GM11168 (cell line): Measurements from ENCODE around the gene ESYT2.
"Not testable (repeated sequence)": the region's sequence is repeated elsewhere in the genome, so short reads cannot be mapped to it uniquely, and the experiment has no call there.

Source experiments
- in situ Hi-C: fragments of 300-500 bp; cut with MboI; formaldehyde crosslinking; loops from one replicate; pipeline ENCODE4 v1.12.0; 2022; ENCODE audit warnings: low sequenced_read_pairs; ENCODE audit not compliant: unreplicated experiment

Gene ESYT2

DNA sequence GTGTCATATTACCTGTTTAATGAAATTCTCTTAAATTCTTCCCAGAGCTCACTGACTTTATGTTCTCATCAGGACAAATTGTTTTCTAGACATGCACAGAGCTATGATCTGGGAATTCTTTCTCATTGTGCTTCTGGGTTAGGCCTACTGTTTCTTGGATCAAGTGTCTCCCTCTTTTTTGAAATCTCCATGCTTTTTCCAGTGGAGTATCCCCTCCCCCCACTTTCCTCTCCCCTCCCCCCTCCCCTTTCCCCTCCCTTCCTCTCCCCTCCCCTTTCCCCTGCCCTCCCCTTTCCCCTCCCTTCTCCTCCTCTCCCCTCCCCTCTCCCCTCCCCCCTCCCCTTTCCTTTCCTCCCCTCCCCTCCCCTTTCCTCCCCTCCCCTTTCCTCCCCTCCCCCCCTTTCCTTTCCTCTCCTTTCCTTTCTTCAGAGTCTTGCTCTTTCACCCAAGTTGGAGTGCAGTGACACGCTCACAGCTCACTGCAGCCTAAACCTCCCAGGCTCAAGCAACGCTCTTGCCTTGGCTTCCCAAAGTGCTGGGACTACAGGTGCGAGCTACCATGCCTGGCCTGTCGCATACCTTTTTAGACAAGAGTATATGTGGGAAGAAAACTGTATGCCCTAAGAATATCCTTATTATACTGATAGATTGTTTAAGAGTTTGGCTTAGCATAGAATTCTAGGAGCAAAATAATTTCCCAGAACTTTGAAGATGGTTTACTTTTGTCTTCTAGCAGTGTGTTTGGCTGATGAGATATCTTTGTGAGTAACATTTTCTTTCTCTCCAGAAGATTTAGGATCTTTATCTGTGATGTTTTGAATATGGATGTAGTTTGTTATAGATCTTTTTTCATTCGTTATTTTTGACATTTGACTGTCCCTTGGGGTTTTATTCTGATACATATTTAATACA lies 29.5 kb upstream of the ESYT2 start:
- in situ Hi-C loops, result no loop called here

DNA sequence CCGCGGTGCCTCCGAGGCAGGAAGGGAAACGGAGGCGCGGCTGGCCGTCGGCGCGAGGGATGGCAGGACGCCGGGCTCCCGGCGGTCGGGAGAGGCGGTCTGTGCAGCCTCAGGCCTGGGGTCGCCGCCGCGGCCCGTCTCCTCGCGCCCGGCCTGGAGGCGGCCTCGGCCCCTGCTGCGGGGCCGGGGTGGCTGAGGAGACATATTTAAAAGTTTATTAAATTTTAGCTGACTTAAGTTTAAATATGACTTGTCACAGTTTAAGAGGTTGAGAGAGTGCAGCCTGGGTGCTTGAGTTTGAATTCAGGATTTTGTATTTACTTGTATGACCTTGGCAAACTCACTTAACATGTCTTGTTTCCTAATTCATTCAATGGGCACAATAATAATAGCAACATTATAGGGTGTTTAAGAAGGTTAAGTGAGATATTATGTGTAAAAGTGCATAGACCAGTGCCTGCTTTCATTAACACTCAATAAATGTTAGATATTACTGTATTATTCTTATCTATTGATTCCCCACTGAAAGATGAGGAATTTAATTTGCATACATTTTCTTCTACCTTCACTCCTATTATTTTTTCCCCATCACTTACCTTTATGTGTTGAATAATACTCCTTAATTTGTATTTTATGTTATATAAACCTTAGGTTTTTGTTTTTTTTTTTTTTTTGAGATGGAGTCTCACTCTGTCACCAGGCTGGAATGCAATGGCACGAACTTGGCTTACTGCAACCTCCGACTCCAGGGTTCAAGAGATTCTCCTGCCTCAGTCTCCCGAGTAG lies 27.8 kb upstream of the ESYT2 start:
- in situ Hi-C loops, result no loop called here

DNA sequence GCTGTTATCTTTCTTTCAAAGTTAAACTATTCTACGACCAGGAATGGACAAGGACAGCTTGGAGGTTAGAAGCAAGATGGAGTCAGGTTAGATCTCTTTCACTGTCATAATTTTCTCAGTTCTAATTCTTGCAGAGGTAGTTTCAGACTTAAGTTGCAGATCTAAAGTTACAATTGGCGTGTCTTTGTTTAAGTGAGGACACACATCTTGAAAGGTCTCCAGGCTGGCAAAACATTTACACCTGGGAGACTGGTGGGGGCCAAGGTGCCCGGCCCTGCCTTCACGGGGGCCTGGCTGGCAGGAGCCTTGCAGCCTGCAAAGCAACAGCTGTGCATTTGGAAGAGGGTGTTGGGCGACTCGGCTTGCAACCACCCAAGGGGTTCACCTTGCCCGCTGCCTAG lies 25.4 kb upstream of the ESYT2 start:
- in situ Hi-C loops, result no loop called here

DNA sequence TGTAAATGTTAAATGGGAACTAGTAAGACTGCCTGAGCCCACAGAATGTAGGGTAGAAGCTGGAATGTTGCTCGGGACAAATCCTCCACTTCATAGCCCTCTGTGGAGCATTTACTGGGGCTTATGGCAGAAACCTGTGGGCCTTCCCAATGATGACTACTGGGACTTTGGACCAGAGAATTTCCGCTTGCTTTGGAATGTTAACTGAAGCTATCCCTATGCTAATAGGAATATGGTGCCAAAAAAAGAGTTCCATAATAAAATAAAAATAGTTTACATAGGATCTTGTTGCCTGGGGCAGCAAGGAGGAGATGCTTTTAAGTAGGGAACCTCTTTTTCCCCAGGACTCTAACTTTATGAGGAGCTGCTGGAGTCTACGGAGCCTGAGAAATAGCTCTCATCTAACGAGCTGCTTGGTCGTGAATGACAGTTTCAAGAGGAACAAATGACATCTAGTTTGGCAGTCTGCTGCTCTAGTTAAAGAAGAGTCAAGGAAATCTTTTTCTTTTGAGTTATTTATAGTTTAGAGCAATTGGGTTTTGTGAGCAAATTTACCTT lies 21.3 kb upstream of the ESYT2 start:
- in situ Hi-C loops, result no loop called here

DNA sequence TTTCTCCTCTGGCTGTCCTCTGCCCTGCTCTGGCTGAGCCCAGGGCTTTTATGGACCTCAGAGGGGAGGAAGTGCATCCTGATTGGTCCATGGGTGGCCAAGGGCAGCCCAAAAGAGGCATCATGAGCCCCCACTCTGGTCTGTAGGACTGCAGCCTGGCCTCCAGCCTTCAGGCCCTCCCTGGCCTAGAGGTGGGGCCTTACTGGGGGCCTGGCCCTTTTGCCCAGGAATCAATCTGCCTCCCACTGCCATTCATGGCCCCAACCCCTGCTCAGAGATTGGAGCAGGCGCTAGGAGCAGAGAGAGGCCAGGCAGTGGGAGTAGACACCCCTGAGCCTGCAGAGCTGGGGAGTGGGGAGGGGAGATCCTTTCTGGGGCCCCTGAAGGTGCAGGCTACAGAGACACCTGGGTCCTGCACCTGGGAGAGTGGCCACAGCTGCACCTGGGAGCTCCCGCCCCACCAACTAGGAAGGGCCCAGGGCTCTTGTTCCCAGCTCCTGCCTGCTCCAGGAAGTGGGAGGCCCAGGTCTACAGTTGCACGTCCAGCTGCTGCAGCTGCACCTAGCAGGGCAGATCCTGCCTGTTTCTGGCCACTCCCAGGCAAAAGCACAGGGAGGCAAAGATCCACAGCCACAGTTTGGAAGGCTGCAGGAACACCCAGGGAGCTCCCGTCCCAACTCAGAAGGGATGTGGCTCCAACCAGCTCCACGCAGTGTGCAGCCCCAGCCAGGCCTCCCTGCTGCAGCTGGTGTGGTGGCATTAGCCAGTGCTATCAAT lies 20.6 kb upstream of the ESYT2 start:
- in situ Hi-C loops, result no loop called here

DNA sequence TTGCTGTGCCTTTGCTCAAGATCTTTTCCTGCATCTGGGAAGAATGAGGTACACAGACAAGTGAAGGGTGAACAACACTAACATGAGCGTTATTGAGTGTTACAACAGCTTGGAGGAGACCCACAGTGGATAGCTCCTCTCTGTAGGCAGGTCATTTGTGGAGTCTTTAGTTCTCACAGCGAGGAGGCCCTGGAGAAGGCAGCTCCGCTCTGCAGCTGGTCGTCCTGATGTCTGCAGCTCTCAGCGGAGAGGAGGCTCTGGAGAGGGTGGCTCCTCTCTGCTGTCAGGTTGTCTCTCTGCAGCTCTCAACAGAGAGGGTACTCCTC lies 20.1 kb upstream of the ESYT2 start:
- in situ Hi-C loops, result no loop called here

DNA sequence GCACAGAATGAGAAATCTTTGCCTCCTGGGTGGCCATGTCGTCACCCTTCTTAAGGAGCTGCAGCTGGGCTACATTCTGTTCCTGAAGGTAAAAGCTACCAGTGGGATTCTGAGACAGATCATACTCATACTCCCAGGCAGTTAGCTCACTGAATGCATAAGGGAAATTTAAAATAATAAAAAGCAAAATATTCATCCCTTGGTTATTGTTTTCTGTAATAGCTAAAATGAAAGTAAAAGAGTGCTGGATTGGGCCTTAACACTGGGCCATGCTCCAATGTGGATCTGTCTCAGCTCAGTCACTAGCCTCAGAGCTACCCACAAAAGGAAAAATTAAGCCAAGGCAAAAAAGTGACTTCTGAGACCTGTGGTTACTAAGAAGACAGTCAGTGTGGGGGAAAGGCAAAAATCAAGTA lies 18.1 kb upstream of the ESYT2 start:
- in situ Hi-C loops, result no loop called here

DNA sequence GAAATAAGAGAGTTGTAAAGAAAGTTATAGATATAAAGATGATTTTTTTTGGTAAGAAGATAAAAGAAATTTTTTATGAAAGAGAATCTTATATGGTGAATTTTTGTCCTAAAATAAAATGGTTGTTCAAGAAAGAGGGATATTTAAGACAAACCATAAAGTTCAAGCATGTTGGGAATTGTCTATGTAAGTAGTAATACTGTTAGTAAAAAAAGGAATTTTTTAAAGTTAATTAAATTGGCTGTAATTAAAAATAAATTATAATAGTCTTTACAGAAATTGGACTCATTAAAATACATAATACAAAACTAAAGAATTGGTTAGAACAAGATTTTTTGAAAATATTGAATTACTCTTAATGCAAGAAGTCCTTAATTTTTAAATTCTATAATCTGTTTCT lies 17.0 kb upstream of the ESYT2 start:
- in situ Hi-C loops, result no loop called here

DNA sequence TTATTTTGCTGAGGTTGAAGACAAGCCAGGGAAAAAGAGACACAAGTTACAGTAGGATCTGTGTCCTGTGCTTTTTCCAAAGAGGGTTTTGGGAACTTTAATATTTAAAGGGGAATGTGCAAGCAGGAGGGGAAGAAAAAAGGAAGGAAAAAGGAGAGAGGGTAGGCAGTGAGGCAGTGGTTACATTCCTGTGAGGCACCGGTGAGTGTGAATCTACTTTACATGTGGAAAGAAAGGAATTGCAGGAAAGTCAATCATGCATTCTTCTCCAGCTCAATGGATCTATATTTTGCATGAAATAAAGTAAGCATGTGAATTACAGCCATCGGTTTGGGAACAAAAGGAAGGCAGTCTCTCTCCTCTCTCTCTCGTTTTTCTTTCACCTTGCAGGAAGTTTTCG lies 14.5 kb upstream of the ESYT2 start:
- in situ Hi-C loops, result no loop called here

DNA sequence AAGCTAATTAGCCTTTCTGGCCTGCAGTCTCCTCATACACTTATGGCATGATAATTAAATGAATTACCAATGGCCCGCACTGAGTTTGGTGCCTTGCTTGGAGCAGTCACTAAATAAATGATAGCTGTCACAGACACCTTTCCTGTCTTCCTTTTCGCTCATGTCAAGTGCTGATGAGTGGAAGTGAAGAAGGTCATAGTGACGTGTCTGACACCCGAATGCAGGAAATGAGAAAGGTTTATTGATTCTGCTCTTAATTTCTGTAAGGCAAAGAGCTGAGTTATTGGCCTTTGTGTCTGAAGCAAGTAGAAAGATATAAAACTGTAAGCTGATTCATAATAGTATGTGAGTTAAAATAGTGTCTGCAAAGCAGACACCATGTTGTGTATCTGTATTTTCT lies 13.2 kb upstream of the ESYT2 start:
- in situ Hi-C loops, result no loop called here

DNA sequence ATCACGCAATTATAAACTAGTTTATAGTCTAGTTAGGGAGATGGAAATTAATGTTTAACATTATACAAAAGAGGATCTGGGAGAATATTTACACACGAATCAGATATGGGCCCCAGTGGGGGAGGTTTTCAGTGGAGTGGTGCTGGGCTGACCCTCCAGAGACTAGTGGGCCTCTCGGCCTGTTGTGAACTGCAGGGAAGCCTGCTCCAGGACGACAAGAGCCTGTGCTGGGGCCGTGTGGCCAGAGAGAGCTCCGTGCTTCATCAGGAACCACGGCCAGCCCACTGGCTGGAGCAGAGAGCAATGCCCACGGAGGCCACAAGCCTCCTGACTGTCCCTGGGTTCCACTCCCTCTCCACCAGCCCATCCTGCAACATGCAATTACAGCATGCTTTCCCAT lies 11.3 kb upstream of the ESYT2 start:
- in situ Hi-C loops, result no loop called here

DNA sequence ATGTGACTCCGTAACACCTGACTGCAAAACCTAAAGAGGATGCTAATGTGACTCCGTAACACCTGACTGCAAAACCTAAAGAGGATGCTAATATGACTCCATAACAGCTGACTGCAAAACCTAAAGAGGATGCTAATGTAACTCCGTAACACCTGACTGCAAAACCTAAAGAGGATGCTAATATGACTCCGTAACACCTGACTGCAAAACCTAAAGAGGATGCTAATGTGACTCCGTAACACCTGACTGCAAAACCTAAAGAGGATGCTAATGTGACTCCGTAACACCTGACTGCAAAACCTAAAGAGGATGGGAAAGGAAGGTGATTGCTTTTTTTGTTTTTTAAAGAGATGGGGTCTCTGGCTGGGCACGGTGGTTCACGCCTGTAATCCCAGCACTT lies 9.9 kb upstream of the ESYT2 start:
- in situ Hi-C loops, result not testable (repeated sequence)

DNA sequence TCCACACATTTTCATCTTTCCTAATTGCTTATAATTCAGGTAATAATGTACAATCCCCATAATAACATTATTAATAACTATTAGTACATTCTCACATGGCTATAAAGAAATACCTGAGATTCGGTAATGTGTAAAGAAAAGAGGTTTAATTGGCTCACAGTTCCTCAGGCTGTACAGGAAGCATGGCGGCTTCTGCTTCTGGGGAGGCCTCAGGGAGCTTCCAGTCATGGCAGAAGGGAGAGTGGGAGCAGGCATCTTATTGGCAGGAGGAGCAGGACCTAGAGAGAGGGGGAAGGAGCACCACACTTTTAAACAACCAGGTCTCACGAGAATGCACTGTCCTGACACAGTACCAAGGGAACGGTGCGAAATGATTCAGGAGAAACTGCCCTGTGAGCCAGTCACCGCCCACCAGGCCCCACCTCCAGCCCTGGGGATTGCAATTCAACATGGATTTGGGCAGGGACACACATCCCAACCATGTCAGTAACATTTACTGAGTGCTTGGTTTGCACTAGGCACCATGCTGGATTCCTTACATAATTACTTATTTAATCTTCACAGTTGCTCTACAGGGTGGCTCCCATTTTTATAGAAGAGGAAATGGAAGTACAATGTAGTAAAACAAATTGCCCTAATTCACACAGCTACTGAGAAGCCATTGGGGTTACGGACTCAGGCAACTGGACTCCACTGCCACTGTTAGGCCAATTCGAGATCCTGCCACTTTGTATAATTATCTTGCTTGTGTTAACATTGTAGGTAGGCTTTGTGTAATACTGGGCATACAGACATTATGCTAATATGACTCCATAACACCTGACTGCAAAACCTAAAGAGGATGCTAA lies 8.7 kb upstream of the ESYT2 start:
- in situ Hi-C loops, result no loop called here

DNA sequence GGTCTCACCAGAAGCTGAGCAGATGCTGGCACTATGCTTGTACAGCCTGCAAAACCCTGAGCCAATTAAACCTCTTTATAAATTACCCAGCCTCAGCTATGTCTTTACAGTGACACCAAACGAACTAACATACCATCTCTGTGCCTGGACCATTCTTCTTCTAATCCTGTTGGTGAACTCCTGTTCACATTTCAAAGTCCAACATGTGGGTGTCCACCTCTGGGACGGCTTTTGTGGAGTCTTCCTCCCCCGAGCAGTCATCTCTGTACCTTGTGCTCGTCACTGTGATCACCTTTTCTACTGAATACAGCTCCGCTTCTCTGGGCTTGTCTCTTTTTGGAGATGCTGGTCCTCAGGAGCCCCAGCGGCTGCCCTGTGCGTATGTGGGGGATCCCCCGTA lies 7.4 kb upstream of the ESYT2 start:
- in situ Hi-C loops, result no loop called here

DNA sequence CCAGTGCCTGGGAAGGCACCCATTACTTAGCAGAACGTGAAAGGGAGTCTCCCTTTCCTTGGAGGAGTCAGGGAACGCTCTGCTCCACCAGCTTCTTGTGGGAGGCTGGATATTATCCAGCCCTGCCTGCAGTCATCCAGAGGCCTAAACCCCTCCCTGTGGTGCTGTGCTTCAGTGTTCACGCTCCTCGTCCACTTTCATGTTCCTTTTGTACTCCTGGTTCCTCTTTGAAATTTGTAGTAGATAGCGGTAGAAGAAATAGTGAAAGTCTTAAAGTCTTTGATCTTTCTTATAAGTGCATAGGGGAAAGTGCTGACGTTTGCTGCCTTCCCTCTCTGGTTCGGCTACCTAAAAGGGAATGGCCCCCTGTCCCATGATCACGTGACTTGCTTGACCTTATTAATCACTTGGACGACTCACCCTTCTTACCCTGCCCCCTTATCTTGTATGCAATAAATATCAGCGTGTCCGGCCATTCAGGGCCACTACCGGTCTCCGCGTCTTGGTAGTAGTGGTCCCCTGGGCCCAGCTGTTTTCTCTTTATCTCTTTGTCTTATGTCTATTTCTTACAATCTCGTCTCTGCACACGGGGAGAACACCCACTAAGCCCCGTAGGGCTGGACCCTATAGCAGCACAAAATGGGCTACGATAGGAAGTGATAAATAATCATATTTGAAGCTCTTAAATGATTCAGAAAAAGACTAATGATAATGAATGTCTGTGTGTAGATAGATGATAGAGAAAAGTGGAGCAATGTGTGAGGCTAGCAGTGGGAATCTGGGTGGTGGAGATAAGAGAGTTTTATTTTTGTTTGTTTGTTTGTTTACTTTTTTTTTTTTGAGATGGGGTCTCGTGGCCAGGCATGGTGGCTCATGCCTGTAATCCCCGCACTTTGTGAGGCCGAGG lies 5.8 kb upstream of the ESYT2 start:
- in situ Hi-C loops, result no loop called here

DNA sequence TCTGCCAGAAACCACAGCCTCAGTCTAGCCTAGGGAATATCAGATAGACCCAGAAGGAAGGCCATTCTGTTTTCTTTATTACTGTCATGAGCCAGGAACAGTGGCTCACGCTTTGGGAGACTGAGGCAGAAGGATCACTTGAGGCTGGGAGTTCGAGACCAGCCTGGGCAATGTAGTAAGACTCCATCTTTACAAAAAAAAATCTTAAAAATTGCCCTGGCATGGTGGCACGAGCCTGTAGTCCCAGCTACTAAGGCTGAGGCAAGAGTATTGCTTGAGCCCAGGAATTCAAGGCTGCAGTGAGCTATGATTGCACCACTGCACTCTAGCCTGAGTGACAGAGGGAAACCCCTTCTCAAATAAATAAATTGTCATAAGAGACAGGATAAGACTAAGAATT lies 3.7 kb upstream of the ESYT2 start:
- in situ Hi-C loops, result no loop called here

DNA sequence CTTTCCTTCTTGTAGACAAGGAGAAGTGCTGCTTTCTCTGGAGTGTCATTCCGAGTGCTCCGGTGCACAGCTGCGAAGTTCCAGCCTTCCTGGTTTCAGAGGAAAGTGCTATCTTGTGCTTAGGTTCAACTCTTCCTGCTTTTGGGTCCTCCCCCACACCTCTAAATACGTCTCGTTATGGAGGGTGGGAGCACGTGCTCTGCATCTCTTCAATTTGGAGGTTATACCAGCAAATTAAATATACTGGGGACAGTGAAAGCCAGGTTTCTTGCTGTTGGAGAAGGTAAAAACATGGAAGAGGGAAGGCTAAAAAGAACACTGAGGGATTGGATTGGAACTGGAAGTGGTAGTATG lies 2.4 kb upstream of the ESYT2 start:
- in situ Hi-C loops, result no loop called here

DNA sequence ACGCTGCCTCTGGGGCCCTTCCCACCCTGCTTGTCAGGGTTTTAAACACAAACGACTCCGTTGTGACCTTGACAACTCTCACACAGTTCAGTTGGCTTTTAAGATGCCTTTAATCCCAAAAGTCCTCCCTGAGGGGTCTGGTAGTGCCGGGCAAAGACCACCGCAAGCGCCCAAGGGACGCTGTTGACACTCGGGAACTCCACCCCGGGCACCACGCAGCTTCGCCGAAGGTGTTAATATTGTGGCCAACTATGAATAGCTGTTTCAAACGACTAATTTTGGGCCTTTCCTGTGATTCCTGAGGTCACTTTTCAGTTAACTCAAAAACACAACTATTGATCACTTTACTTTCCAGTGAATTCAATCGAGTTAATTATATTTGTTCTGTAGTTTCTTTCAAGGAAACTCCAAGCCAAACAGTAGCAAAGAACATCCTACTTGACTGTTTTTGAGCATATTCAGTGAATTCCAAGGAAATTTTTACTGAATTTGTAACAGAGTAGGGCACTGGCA lies 958 bp upstream of the ESYT2 start:
- in situ Hi-C loops, result no loop called here

DNA sequence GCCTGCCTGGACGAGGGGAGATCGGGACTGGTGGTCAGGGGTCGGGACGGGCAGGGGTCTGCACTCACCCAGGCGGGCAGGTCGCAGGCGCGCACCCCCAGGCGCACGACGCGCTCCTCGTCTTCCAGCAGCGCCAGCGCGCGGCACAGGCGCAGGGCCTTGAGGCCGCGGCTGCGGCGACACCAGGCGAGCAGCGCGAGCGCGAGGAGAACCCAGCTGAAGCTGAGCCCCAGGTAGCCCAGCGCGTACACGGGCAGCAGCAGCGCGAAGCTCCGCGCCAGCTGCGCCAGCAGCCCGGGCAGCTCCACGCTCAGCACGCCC lies 328 bp downstream of the ESYT2 start:
- in situ Hi-C loops, result no loop called here
